HUES6 (cell line): ENCODE measurements around the gene SUSD5.
A peak's percentile ranks its signal among the peaks of the same experiment; 100 is the strongest.
"Not testable (repeated sequence)": the region's sequence is repeated elsewhere in the genome, so short reads cannot be mapped to it uniquely, and the experiment has no call there.

Experiments
- H3K27ac ChIP-seq: 2 replicates; pipeline ENCODE4 v1.7.0; 2013; ENCODE audit warnings: low read depth, mild to moderate bottlenecking, low read length, inconsistent platforms
- H3K27me3 ChIP-seq: 2 replicates; pipeline ENCODE4 v1.6.1; 2013; ENCODE audit warnings: low read length; ENCODE audit not compliant: control insufficient read depth, insufficient read depth
- H3K36me3 ChIP-seq: 2 replicates; pipeline ENCODE4 v1.6.1; 2013; ENCODE audit warnings: low read length; ENCODE audit not compliant: control insufficient read depth, insufficient read depth
- H3K4me1 ChIP-seq: 2 replicates; pipeline ENCODE4 v1.6.1; 2013; ENCODE audit warnings: low read length; ENCODE audit not compliant: control insufficient read depth, insufficient read depth
- H3K4me3 ChIP-seq: 2 replicates; pipeline ENCODE4 v1.5.1; 2013; ENCODE audit warnings: low read depth, low read length
- H3K9ac ChIP-seq: one replicate; pipeline ENCODE4 v1.6.1; 2013; ENCODE audit warnings: mild to moderate bottlenecking, low read length
- H3K9me3 ChIP-seq: 2 replicates; pipeline ENCODE4 v1.6.1; 2013; ENCODE audit warnings: low read depth, low read length; ENCODE audit not compliant: control insufficient read depth, insufficient read depth

Gene SUSD5

DNA sequence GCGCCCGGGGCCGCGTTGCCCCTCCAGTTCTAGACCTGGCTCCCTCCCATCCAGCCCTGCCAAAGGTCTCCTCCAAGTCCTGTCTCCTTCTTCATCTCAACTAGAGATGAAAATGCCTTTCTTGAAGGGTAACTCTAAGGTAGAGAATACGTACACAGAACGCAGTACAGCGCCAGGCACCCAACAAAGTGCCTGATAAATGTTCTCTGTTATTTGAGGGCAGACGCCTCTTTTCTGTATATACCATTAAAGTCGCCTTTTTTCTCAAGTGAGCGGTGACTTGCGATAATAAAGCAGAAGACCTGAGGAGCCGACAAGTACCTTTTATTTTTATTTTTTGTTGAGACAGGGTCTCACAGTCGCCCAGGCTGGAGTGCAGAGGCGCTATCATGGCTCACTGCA, 104.0 kb downstream of the SUSD5 start:
- Histone ChIP-seq H3K9me3 (peaks cover 5% of the 10 kb centered on the region; the same call in 1 of the 2 replicates), H3K27ac (no peak overlapping the region), H3K4me3 (peak overlapping the region; percentile 78), H3K27me3 (no peaks in the 10 kb centered on the region), H3K36me3 (no peaks in the 10 kb centered on the region; the same call in none of the 2 replicates), H3K4me1 (0 out of 2 replicates have a peak, but pooled peaks cover 7% of the 10 kb centered on the region), H3K9ac (peak overlapping the region; percentile 41)

DNA sequence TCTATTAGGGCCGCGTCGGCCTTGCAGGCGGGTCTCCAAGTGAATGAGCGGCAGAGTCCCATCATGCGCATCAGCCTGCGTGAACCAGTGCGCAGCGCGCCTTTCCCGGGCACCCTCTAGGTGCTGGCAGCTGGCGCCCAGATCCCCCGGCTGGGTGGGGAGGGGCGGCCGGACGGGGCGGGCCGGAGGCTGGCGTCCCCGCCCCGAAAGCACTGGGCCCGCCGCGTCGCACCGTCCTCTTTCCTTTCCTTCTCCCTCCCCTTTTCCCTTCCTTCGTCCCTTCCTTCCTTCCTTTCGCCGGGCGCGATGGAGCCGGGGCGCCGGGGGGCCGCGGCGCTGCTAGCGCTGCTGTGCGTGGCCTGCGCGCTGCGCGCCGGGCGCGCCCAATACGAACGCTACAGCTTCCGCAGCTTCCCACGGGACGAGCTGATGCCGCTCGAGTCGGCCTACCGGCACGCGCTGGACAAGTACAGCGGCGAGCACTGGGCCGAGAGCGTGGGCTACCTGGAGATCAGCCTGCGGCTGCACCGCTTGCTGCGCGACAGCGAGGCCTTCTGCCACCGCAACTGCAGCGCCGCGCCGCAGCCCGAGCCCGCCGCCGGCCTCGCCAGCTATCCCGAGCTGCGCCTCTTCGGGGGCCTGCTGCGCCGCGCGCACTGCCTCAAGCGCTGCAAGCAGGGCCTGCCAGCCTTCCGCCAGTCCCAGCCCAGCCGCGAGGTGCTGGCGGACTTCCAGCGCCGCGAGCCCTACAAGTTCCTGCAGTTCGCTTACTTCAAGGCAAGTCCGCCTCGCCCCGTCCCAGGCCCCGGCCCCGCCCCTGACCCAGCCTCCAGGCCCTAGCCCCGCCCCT, 104.6 kb downstream of the SUSD5 start, which contains the start of gene CRTAP:
TSS of gene CRTAP (plus strand) at position 243 of the 850 bp plus-strand sequence. CDS start at position 307, 64 bp downstream.
- Histone ChIP-seq H3K36me3 (no peaks in the 10 kb centered on the region; the same call in 1 of the 2 replicates), H3K9ac (peak within 1 kb of the TSS; percentile 74), H3K27ac (no peak within 1 kb of the TSS; the same call in 1 of the 2 replicates), H3K4me3 (peak within 1 kb of the TSS; percentile 78), H3K27me3 (no peaks in the 10 kb centered on the region), H3K9me3 (peaks cover 5% of the 10 kb centered on the region; the same call in 1 of the 2 replicates), H3K4me1 (0 out of 2 replicates have a peak, but pooled peaks cover 7% of the 10 kb centered on the region)

DNA sequence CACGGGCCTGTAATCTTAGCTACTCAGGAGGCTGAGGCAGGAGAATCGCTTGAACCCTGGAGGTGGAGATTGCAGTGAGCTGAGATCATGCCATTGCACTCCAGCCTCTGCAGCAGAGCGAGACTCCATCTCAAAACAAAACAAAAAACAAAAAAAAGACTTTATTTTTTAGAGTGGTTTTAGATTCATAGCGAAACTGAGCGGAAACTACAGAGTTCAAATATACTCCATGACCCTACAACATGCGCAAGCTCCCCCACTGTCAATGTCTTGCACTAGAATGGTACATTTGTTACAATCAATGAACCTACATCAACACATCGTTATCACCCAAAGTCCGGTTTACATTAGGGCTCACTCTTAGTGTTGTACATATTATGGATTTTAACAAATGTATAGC, 107.0 kb downstream of the SUSD5 start:
- Histone ChIP-seq H3K4me3 (no peak overlapping the region), H3K36me3 (no peaks in the 10 kb centered on the region), H3K9me3 (peaks cover 5% of the 10 kb centered on the region; the same call in 1 of the 2 replicates), H3K9ac (no peak overlapping the region), H3K4me1 (0 out of 2 replicates have a peak, but pooled peaks cover 7% of the 10 kb centered on the region), H3K27ac (no peak overlapping the region), H3K27me3 (no peaks in the 10 kb centered on the region)

DNA sequence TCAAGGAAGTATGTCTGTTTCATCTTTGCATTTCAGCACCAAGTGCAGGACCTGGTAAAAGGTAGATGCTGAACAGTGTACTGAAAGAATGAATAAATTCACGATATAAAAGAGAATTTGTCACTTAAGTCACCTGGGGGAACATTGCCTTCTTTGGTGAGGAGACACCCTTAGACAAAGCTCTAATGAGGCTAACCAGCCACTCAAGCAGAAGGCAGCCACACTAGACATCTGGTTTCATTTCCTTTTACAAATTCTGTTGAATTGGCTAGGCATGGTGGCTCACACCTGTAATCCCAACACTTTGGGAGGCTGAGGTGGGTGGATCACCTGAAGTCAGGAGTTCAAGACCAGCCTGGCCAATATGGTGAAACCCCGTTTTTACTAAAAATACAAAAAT, 111.8 kb downstream of the SUSD5 start:
- H3K27me3 ChIP-seq, H3K9me3 ChIP-seq, H3K36me3 ChIP-seq, H3K4me1 ChIP-seq, H3K9ac ChIP-seq, H3K4me3 ChIP-seq, H3K27ac ChIP-seq: not testable (repeated sequence)

DNA sequence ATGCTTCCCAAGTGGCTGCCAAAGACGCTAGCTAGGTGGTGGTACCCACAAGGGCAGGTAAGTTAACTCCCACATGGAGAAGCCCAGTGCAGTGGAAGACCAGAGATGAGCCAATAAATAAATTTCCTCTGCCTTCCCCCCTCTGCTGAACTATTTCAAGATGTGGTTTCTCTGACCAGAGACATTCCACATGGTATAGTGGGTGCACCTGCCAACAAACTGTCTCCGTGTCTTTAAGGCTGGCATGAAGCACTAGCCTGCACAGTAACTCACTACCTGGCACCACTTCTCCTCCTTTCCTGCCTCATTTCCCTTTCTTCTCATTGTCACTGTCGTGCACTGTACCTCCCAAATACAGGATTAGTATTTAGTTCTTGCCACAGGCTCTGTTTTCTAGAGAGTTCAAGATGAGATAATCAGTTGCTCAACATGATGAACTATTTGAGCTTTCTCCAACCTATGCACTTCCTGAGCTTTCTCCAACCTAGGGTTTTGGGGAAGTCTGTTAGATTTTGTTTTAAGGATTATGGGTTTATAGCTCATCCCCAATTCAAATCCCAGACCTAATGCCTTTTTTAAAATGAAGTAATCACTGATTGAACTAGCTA, 113.2 kb downstream of the SUSD5 start:
- no peak overlapping the region for H3K27ac ChIP-seq
- H3K9ac ChIP-seq = no peak overlapping the region
- no peak overlapping the region for H3K4me3 ChIP-seq
- no peaks in the 10 kb centered on the region for H3K27me3 ChIP-seq
- H3K36me3 ChIP-seq = no peaks in the 10 kb centered on the region
- H3K9me3 ChIP-seq = no peaks in the 10 kb centered on the region
- no peaks in the 10 kb centered on the region for H3K4me1 ChIP-seq

DNA sequence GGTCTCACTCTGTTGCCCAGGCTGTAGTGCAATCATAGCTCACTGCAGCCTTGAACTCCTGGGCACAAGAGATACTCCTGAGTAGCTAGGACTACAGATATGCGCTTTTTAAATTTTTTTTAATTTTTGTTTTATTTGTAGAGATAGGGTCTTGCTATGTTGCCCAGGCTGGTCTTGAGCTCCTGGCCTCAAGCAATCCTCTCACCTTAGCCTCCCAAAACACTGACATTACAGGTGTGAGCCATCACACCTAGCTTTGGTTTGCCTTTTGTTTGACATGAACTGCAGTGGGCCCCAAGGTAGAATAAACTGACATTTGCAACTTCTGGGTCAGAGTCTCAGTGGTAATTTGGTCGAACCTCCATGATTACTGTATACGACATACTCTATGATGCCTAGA, 113.8 kb downstream of the SUSD5 start:
- Histone ChIP-seq H3K9ac (no peak overlapping the region), H3K27me3 (no peaks in the 10 kb centered on the region), H3K36me3 (no peaks in the 10 kb centered on the region), H3K4me1 (no peaks in the 10 kb centered on the region), H3K4me3 (no peak overlapping the region), H3K9me3 (no peaks in the 10 kb centered on the region), H3K27ac (no peak overlapping the region)

DNA sequence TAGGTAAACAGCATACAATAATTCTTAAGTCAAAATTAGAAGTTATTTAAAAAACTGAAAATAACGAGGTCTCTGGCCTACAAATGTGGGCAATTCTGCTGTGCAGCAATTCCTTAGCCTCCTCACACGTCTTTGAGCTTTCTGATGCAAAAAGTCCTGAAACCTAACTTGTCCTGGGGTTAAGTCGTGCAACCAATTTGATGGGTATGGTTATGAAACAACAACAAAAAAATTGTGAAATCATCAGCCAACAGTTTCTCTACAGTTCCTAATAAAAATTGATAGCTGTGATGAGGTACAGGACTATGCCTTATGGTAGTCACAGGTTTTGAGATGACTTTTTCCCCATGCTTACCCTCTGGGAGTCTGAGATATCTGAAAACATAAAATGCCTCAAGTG, 115.1 kb downstream of the SUSD5 start:
- Histone ChIP-seq H3K4me3 (no peak overlapping the region), H3K27me3 (no peaks in the 10 kb centered on the region), H3K27ac (no peak overlapping the region)

DNA sequence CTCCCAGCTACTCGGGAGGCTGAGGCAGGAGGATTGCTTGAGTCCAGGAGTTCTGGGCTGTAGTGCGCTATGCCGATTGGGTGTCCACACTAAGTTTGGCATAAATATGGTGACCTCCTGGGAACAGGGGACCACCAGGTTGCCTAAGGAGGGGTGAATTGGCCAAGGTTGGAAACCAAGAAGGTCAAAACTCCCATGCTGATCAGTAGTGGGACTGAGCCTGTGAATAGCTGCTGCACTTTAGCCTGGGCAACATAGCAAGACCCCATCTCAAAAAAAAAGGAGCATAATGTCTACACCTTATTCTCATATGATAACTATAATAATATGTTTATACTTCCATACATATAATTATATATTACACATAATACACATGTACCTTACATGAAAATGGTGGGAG, 115.6 kb downstream of the SUSD5 start:
- H3K9ac ChIP-seq = no peak overlapping the region
- H3K9me3 ChIP-seq = no peaks in the 10 kb centered on the region
- no peaks in the 10 kb centered on the region for H3K36me3 ChIP-seq
- H3K27ac ChIP-seq = no peak overlapping the region
- H3K4me1 ChIP-seq = no peaks in the 10 kb centered on the region
- no peak overlapping the region for H3K4me3 ChIP-seq
- H3K27me3 ChIP-seq = no peaks in the 10 kb centered on the region

More for the DNA sequence above, 115.1 kb downstream of the SUSD5 start:
- Histone ChIP-seq H3K36me3 (no peaks in the 10 kb centered on the region), H3K9ac (no peak overlapping the region), H3K9me3 (no peaks in the 10 kb centered on the region), H3K4me1 (no peaks in the 10 kb centered on the region)

DNA sequence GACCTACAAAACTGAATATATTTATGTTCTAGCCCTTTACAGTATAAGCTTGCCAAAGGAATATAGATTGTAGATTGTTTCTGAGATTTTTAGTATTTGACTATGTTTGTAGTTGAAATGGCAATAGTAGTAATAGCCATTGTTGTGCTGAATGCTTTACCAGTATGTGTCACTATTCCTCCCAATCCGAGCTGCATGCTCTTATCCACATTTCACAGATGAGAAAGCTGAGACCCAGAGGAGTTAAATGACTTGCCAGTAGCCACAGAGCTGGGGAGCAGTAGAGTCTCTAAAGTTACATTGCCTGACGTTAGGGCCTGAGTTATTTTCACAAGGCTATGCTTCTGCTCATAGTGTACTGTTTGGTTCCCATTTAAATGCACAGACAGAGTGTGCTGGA, 118.4 kb downstream of the SUSD5 start:
- no peak overlapping the region for H3K27ac ChIP-seq
- H3K9me3 ChIP-seq = no peaks in the 10 kb centered on the region
- no peak overlapping the region for H3K9ac ChIP-seq
- no peaks in the 10 kb centered on the region for H3K27me3 ChIP-seq
- no peaks in the 10 kb centered on the region for H3K36me3 ChIP-seq
- no peak overlapping the region for H3K4me3 ChIP-seq
- peaks cover 8% of the 10 kb centered on the region for H3K4me1 ChIP-seq
